MM.1S (cell line): ENCODE data around the gene MOCS1.

Experiments
- EZH2phosphoT487 ChIP-seq: fragments of 300-600 bp; sonication (generic); IDR thresholded peaks from 2 replicates; pipeline ENCODE4 v1.6.1; 2018; ENCODE audit warnings: antibody characterized with exemption, low read length
- TF ChIP-seq, protein P1 (sequence below): fragments of 300-600 bp; sonication (generic); IDR thresholded peaks from 2 replicates; pipeline ENCODE4 v1.5.1; 2016; ENCODE audit warnings: antibody characterized with exemption, low read length, mixed read lengths

DNA sequence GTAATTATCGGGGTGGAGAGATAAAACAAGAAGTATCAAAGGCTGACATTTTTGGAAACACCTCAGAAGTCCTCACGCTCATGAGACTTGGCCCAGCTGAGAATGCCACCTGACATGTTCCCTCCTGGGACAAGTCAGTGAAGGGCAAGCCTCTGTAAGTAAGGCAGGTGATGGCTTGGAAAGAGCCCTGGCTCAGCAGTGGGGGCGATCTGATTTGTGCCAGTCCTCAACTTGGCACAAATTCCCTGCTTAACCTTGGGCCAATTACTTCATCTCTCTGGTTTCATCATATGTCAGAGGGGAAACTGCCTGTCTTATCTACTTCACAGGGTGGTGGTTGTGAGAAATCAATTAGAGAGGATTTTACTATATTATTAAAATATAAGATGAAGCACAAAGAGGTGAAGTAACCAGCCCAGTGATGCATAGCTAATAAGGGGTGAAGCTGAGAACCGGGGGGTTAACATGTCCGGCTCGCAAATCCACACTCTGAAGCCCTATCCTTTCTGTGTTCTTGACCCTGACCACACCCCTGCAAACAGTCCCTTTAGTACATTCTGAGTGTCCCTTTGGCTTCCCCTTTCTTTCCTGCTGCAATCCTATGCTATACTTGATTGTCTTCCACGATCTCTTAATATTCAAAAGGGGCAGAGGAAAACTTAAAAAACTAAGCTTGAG is 8.8 kb upstream of the MOCS1 start:
- TF ChIP-seq, protein P1, sequence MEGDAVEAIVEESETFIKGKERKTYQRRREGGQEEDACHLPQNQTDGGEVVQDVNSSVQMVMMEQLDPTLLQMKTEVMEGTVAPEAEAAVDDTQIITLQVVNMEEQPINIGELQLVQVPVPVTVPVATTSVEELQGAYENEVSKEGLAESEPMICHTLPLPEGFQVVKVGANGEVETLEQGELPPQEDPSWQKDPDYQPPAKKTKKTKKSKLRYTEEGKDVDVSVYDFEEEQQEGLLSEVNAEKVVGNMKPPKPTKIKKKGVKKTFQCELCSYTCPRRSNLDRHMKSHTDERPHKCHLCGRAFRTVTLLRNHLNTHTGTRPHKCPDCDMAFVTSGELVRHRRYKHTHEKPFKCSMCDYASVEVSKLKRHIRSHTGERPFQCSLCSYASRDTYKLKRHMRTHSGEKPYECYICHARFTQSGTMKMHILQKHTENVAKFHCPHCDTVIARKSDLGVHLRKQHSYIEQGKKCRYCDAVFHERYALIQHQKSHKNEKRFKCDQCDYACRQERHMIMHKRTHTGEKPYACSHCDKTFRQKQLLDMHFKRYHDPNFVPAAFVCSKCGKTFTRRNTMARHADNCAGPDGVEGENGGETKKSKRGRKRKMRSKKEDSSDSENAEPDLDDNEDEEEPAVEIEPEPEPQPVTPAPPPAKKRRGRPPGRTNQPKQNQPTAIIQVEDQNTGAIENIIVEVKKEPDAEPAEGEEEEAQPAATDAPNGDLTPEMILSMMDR, result no peak
- no peak for TF ChIP-seq EZH2phosphoT487
